Measurements from ENCODE around the gene CHRM3. TPM values are rescaled to one million over a fixed set of nuclear protein-coding genes. Genes with fewer than 3 reads are reported as not detected.

Gene CHRM3
- total and polyA plus RNA-seq, 2 experiments from 2014 or later = 4.8 to 13.8 TPM

DNA sequence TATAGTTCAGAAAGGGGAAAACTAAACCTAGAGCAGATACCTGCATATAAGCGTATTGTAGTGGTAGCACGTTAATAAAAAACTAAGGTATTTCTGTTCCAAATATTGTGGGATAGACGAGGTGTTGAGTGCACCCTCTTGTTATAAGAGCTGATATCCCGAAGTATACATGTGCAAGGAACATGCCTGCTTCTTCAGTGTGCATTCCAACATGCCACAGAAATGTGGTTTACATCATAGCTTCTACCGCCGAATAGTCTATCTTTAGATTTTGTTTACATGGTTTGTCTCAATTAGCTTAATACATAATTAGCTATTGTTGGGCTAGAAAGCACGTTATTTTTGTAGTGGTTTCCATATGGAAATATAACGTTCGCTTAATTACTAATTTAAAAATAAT lies 2.2 kb downstream of the CHRM3 start (continued):
- TF ChIP-seq, protein P1, sequence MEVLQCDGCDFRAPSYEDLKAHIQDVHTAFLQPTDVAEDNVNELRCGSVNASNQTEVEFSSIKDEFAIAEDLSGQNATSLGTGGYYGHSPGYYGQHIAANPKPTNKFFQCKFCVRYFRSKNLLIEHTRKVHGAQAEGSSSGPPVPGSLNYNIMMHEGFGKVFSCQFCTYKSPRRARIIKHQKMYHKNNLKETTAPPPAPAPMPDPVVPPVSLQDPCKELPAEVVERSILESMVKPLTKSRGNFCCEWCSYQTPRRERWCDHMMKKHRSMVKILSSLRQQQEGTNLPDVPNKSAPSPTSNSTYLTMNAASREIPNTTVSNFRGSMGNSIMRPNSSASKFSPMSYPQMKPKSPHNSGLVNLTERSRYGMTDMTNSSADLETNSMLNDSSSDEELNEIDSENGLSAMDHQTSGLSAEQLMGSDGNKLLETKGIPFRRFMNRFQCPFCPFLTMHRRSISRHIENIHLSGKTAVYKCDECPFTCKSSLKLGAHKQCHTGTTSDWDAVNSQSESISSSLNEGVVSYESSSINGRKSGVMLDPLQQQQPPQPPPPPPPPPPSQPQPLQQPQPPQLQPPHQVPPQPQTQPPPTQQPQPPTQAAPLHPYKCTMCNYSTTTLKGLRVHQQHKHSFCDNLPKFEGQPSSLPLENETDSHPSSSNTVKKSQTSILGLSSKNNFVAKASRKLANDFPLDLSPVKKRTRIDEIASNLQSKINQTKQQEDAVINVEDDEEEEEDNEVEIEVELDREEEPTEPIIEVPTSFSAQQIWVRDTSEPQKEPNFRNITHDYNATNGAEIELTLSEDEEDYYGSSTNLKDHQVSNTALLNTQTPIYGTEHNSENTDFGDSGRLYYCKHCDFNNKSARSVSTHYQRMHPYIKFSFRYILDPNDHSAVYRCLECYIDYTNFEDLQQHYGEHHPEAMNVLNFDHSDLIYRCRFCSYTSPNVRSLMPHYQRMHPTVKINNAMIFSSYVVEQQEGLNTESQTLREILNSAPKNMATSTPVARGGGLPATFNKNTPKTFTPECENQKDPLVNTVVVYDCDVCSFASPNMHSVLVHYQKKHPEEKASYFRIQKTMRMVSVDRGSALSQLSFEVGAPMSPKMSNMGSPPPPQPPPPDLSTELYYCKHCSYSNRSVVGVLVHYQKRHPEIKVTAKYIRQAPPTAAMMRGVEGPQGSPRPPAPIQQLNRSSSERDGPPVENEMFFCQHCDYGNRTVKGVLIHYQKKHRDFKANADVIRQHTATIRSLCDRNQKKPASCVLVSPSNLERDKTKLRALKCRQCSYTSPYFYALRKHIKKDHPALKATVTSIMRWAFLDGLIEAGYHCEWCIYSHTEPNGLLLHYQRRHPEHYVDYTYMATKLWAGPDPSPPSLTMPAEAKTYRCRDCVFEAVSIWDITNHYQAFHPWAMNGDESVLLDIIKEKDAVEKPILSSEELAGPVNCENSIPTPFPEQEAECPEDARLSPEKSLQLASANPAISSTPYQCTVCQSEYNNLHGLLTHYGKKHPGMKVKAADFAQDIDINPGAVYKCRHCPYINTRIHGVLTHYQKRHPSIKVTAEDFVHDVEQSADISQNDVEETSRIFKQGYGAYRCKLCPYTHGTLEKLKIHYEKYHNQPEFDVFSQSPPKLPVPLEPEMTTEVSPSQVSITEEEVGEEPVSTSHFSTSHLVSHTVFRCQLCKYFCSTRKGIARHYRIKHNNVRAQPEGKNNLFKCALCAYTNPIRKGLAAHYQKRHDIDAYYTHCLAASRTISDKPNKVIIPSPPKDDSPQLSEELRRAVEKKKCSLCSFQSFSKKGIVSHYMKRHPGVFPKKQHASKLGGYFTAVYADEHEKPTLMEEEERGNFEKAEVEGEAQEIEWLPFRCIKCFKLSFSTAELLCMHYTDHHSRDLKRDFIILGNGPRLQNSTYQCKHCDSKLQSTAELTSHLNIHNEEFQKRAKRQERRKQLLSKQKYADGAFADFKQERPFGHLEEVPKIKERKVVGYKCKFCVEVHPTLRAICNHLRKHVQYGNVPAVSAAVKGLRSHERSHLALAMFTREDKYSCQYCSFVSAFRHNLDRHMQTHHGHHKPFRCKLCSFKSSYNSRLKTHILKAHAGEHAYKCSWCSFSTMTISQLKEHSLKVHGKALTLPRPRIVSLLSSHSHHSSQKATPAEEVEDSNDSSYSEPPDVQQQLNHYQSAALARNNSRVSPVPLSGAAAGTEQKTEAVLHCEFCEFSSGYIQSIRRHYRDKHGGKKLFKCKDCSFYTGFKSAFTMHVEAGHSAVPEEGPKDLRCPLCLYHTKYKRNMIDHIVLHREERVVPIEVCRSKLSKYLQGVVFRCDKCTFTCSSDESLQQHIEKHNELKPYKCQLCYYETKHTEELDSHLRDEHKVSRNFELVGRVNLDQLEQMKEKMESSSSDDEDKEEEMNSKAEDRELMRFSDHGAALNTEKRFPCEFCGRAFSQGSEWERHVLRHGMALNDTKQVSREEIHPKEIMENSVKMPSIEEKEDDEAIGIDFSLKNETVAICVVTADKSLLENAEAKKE (CRISPR knock-in tag; IDR thresholded peaks at IDR 0.05) = no peak
- TF ChIP-seq POLR2AphosphoS5 (IDR thresholded peaks at IDR 0.05; ENCODE audit: low read depth) = no peak
- TF ChIP-seq, protein P2, sequence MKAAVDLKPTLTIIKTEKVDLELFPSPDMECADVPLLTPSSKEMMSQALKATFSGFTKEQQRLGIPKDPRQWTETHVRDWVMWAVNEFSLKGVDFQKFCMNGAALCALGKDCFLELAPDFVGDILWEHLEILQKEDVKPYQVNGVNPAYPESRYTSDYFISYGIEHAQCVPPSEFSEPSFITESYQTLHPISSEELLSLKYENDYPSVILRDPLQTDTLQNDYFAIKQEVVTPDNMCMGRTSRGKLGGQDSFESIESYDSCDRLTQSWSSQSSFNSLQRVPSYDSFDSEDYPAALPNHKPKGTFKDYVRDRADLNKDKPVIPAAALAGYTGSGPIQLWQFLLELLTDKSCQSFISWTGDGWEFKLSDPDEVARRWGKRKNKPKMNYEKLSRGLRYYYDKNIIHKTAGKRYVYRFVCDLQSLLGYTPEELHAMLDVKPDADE (IDR thresholded peaks at IDR 0.05) = no peak
- no peak for TF ChIP-seq STAT1 (IDR thresholded peaks at IDR 0.05; ENCODE audit: unreplicated experiment)
- TF ChIP-seq, protein P3, sequence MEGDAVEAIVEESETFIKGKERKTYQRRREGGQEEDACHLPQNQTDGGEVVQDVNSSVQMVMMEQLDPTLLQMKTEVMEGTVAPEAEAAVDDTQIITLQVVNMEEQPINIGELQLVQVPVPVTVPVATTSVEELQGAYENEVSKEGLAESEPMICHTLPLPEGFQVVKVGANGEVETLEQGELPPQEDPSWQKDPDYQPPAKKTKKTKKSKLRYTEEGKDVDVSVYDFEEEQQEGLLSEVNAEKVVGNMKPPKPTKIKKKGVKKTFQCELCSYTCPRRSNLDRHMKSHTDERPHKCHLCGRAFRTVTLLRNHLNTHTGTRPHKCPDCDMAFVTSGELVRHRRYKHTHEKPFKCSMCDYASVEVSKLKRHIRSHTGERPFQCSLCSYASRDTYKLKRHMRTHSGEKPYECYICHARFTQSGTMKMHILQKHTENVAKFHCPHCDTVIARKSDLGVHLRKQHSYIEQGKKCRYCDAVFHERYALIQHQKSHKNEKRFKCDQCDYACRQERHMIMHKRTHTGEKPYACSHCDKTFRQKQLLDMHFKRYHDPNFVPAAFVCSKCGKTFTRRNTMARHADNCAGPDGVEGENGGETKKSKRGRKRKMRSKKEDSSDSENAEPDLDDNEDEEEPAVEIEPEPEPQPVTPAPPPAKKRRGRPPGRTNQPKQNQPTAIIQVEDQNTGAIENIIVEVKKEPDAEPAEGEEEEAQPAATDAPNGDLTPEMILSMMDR (conservative IDR thresholded peaks at IDR 0.05; ENCODE audit: low read depth in 2 of 2) = no peak
- TF ChIP-seq CREB1 (CRISPR knock-in tag; IDR thresholded peaks at IDR 0.05; ENCODE audit: low read depth) = no peak

DNA sequence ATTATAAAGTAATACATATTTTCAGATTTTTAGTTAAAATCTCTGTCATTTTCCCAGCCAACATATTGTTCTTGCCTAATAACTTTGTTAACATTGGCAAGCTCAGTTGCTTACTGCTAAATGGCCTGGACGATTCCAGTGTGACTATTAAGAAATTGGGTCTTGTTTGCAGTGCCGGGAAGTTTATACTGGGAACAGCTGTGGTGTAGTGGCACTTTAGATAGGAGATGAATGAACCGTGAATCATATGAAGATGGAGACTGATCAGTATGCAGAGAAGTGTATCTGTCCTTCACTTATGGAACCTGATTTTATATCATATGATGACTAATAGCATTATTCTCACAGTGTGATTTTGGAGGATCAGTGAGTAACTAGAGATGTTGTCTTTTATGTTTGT lies 3.3 kb downstream of the CHRM3 start:
- Histone ChIP-seq H3K9me2 (ENCODE audit: insufficient read depth) (no peaks in the 10 kb centered on the region), H3K4me1 (ENCODE audit: insufficient read depth) (peaks cover 11% of the 10 kb centered on the region), H3K4me3 (no peak overlapping the region), H4K20me1 (replicated peaks; ENCODE audit: insufficient read depth) (peaks cover 7% of the 10 kb centered on the region), H3K27ac (ENCODE audit: low read depth) (no peak overlapping the region), H3K27me3 (ENCODE audit: insufficient read depth) (peaks cover 51% of the 10 kb centered on the region), H2AFZ (no peak overlapping the region), H3K79me2 (replicated peaks; ENCODE audit: insufficient read depth) (no peaks in the 10 kb centered on the region), H3K4me2 (no peak overlapping the region), H3F3A (replicated peaks; ENCODE audit: low read depth) (no peaks in the 10 kb centered on the region), H3K36me3 (ENCODE audit: insufficient read depth) (no peaks in the 10 kb centered on the region)
- H3K36me3 Mint-ChIP-seq (ENCODE audit: low read depth) = no peaks in the 10 kb centered on the region
- no peak overlapping the region for H3K27ac Mint-ChIP-seq
- no peak for DNase-seq (ENCODE audit: low spot score)
- peaks cover 14% of the 10 kb centered on the region; the same call in 2 of the 3 replicates for H3K4me1 Mint-ChIP-seq
- peaks cover 37% of the 10 kb centered on the region for H3K27me3 Mint-ChIP-seq (ENCODE audit: insufficient read depth, low read depth, poor library complexity)
- no peak for ATAC-seq
- no peak overlapping the region for H3K4me3 Mint-ChIP-seq
- H3K9me3 Mint-ChIP-seq = no peaks in the 10 kb centered on the region
- TF ChIP-seq ZNF114 (CRISPR knock-in tag; IDR thresholded peaks at IDR 0.05) (no peak), NANOG (IDR thresholded peaks at IDR 0.05; ENCODE audit: borderline replicate concordance) (no peak), POLR2AphosphoS5 (IDR thresholded peaks at IDR 0.05; ENCODE audit: low read depth) (no peak), EZH2 (IDR thresholded peaks at IDR 0.05; ENCODE audit: low read depth, unreplicated experiment) (no peak), ZNF331 (CRISPR knock-in tag; IDR thresholded peaks at IDR 0.05; ENCODE audit: low read depth) (no peak), JUNB (IDR thresholded peaks at IDR 0.05; ENCODE audit: unreplicated experiment) (no peak), CREB1 (CRISPR knock-in tag; IDR thresholded peaks at IDR 0.05; ENCODE audit: low read depth) (no peak)
- TF ChIP-seq, protein P4, sequence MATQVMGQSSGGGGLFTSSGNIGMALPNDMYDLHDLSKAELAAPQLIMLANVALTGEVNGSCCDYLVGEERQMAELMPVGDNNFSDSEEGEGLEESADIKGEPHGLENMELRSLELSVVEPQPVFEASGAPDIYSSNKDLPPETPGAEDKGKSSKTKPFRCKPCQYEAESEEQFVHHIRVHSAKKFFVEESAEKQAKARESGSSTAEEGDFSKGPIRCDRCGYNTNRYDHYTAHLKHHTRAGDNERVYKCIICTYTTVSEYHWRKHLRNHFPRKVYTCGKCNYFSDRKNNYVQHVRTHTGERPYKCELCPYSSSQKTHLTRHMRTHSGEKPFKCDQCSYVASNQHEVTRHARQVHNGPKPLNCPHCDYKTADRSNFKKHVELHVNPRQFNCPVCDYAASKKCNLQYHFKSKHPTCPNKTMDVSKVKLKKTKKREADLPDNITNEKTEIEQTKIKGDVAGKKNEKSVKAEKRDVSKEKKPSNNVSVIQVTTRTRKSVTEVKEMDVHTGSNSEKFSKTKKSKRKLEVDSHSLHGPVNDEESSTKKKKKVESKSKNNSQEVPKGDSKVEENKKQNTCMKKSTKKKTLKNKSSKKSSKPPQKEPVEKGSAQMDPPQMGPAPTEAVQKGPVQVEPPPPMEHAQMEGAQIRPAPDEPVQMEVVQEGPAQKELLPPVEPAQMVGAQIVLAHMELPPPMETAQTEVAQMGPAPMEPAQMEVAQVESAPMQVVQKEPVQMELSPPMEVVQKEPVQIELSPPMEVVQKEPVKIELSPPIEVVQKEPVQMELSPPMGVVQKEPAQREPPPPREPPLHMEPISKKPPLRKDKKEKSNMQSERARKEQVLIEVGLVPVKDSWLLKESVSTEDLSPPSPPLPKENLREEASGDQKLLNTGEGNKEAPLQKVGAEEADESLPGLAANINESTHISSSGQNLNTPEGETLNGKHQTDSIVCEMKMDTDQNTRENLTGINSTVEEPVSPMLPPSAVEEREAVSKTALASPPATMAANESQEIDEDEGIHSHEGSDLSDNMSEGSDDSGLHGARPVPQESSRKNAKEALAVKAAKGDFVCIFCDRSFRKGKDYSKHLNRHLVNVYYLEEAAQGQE (IDR thresholded peaks at IDR 0.05; ENCODE audit: unreplicated experiment) = no peak
- TF ChIP-seq, protein P2 (IDR thresholded peaks at IDR 0.05) = no peak

All from GM23338 (cell line).